Karpas-422 (cell line): ENCODE measurements around the gene GPR37L1. TPM values are rescaled to one million over a fixed set of nuclear protein-coding genes. Genes with fewer than 3 reads are reported as not detected.
"Not testable (repeated sequence)": the region's sequence is repeated elsewhere in the genome, so short reads cannot be mapped to it uniquely, and the experiment has no call there.

ENCODE experiments used
- DNase-seq: peaks from one replicate; pipeline ENCODE4 v3.0.0-alpha.2; 2015
- H2AFZ ChIP-seq: fragments of 200-600 bp; sonication (generic); 2 replicates; pipeline ENCODE4 v1.6.1; 2014; ENCODE audit warnings: antibody characterized with exemption, low read length, mixed read lengths
- H3K27ac ChIP-seq: fragments of 200-600 bp; sonication (generic); 2 replicates; pipeline ENCODE4 v1.5.1; 2014; ENCODE audit warnings: mild to moderate bottlenecking, low read length, moderate library complexity
- H3K27me3 ChIP-seq: fragments of 200-600 bp; sonication (generic); 2 replicates; pipeline ENCODE4 v1.6.1; 2014; ENCODE audit warnings: low read length, mixed read lengths
- H3K36me3 ChIP-seq: fragments of 200-600 bp; sonication (generic); 2 replicates; pipeline ENCODE4 v1.6.1; 2014; ENCODE audit warnings: low read length, mixed read lengths; ENCODE audit not compliant: insufficient read depth
- H3K4me1 ChIP-seq: fragments of 200-600 bp; sonication (generic); 2 replicates; pipeline ENCODE4 v1.6.1; 2014; ENCODE audit warnings: mild to moderate bottlenecking, low read length, mixed read lengths
- H3K4me2 ChIP-seq: fragments of 200-600 bp; sonication (generic); 2 replicates; pipeline ENCODE4 v1.6.1; 2014; ENCODE audit warnings: low read length, low read depth, mild to moderate bottlenecking; ENCODE audit not compliant: poor library complexity, severe bottlenecking
- H3K4me3 ChIP-seq: fragments of 200-600 bp; sonication (generic); 2 replicates; pipeline ENCODE4 v1.5.1; 2014; ENCODE audit warnings: mild to moderate bottlenecking, antibody characterized with exemption, low read length, mixed read lengths
- H3K79me2 ChIP-seq: fragments of 200-600 bp; sonication (generic); 2 replicates; pipeline ENCODE4 v1.6.1; 2014; ENCODE audit warnings: mild to moderate bottlenecking, low read length, mixed read lengths
- H3K9ac ChIP-seq: fragments of 200-600 bp; sonication (generic); 2 replicates; pipeline ENCODE4 v1.6.0; 2014; ENCODE audit warnings: low read length
- H3K9me2 ChIP-seq: fragments of 200-600 bp; sonication (generic), shearing (Covaris generic); replicated peaks from 2 replicates; pipeline ENCODE4 v1.6.0; 2014; ENCODE audit warnings: mild to moderate bottlenecking, low read length, moderate library complexity; ENCODE audit not compliant: insufficient read depth
- H3K9me3 ChIP-seq: fragments of 300-700, 200-600 bp; sonication (generic); 2 replicates; pipeline ENCODE4 v1.6.1; 2014; ENCODE audit warnings: low read length, mixed read lengths
- H4K20me1 ChIP-seq: fragments of 200-600 bp; sonication (generic); 2 replicates; pipeline ENCODE4 v1.6.1; 2014; ENCODE audit warnings: mild to moderate bottlenecking, antibody characterized with exemption, low read length, low read depth; ENCODE audit not compliant: insufficient read depth
- total RNA-seq: library from RNA; depleted of rRNA; stranded (reverse); fragments of >200 nt; shearing (Covaris generic); gene quantifications from 2 replicates; pipeline ENCODE4 v1.2.3, GENCODE V29; 2014; ENCODE audit warnings: low replicate concordance

GPR37L1 gene
- total RNA-seq, 1 experiment from 2014 or later = not detected

- Histone ChIP-seq H3K4me3 (no peak overlapping the region), H3K79me2 (no peaks in the 10 kb centered on the region), H3K4me1 (no peaks in the 10 kb centered on the region), H2AFZ (no peak overlapping the region), H3K9me2 (no peaks in the 10 kb centered on the region), H3K4me2 (no peak overlapping the region), H3K27me3 (no peaks in the 10 kb centered on the region), H3K27ac (no peak overlapping the region), H4K20me1 (no peaks in the 10 kb centered on the region), H3K9ac (no peak overlapping the region), H3K36me3 (no peaks in the 10 kb centered on the region), H3K9me3 (no peaks in the 10 kb centered on the region)
- DNase-seq = no peak
These were observed 16.1 kb upstream of the GPR37L1 start for GRCh38 chr1:202106340-202107254.

GRCh38 chr1:202107321-202107761, 15.4 kb upstream of the GPR37L1 start:
- Histone ChIP-seq H3K9ac (no peak overlapping the region), H3K27ac (no peak overlapping the region), H4K20me1 (no peaks in the 10 kb centered on the region), H3K4me2 (no peak overlapping the region), H3K36me3 (no peaks in the 10 kb centered on the region), H3K79me2 (no peaks in the 10 kb centered on the region), H3K4me1 (no peaks in the 10 kb centered on the region), H3K9me2 (no peaks in the 10 kb centered on the region), H3K27me3 (no peaks in the 10 kb centered on the region), H3K9me3 (no peaks in the 10 kb centered on the region), H2AFZ (no peak overlapping the region), H3K4me3 (no peak overlapping the region)
- no peak for DNase-seq

GRCh38 chr1:202107801-202108731, 14.7 kb upstream of the GPR37L1 start:
- no peaks in the 10 kb centered on the region for H3K36me3 ChIP-seq
- no peaks in the 10 kb centered on the region for H3K9me3 ChIP-seq
- no peaks in the 10 kb centered on the region for H3K4me1 ChIP-seq
- H3K4me3 ChIP-seq = no peak overlapping the region
- H3K27me3 ChIP-seq = no peaks in the 10 kb centered on the region
- H3K79me2 ChIP-seq = no peaks in the 10 kb centered on the region
- H2AFZ ChIP-seq = no peak overlapping the region
- H3K27ac ChIP-seq = no peak overlapping the region
- H3K9ac ChIP-seq = no peak overlapping the region
- H3K9me2 ChIP-seq = no peaks in the 10 kb centered on the region
- no peak for DNase-seq
- no peak overlapping the region for H3K4me2 ChIP-seq
- no peaks in the 10 kb centered on the region for H4K20me1 ChIP-seq

- no peaks in the 10 kb centered on the region for H3K9me2 ChIP-seq
- no peak overlapping the region for H3K9ac ChIP-seq
- no peak overlapping the region for H3K4me3 ChIP-seq
- no peaks in the 10 kb centered on the region for H3K9me3 ChIP-seq
- no peaks in the 10 kb centered on the region; the same call in 1 of the 2 replicates for H4K20me1 ChIP-seq
- no peak for DNase-seq
- H3K36me3 ChIP-seq = no peaks in the 10 kb centered on the region
- H2AFZ ChIP-seq = no peak overlapping the region
- no peak overlapping the region for H3K4me2 ChIP-seq
- no peaks in the 10 kb centered on the region for H3K79me2 ChIP-seq
- H3K4me1 ChIP-seq = peaks cover 6% of the 10 kb centered on the region
- no peaks in the 10 kb centered on the region for H3K27me3 ChIP-seq
- no peak overlapping the region for H3K27ac ChIP-seq
These were observed 11.7 kb upstream of the GPR37L1 start for GRCh38 chr1:202110977-202111376.

GRCh38 chr1:202111589-202111988, 11.1 kb upstream of the GPR37L1 start:
- H3K9ac ChIP-seq, H3K9me3 ChIP-seq, H3K4me3 ChIP-seq, H3K9me2 ChIP-seq, H3K4me2 ChIP-seq, DNase-seq, H3K27ac ChIP-seq, H3K27me3 ChIP-seq, H3K36me3 ChIP-seq, H3K4me1 ChIP-seq, H3K79me2 ChIP-seq, H4K20me1 ChIP-seq, H2AFZ ChIP-seq: not testable (repeated sequence)

- no peak overlapping the region for H2AFZ ChIP-seq
These were observed 9.6 kb upstream of the GPR37L1 start for GRCh38 chr1:202112859-202113689.

GRCh38 chr1:202113690-202114300, 8.9 kb upstream of the GPR37L1 start:
- Histone ChIP-seq H3K9me3 (no peaks in the 10 kb centered on the region), H4K20me1 (no peaks in the 10 kb centered on the region; the same call in 1 of the 2 replicates), H3K36me3 (no peaks in the 10 kb centered on the region), H3K4me3 (no peak overlapping the region), H3K27ac (no peak overlapping the region), H3K9ac (no peak overlapping the region), H2AFZ (no peak overlapping the region), H3K79me2 (no peaks in the 10 kb centered on the region), H3K27me3 (no peaks in the 10 kb centered on the region), H3K9me2 (no peaks in the 10 kb centered on the region), H3K4me1 (peaks cover 6% of the 10 kb centered on the region), H3K4me2 (no peak overlapping the region)
- no peak for DNase-seq

More at GRCh38 chr1:202112859-202113689, 9.6 kb upstream of the GPR37L1 start:
- H3K79me2 ChIP-seq = no peaks in the 10 kb centered on the region
- no peaks in the 10 kb centered on the region; the same call in 1 of the 2 replicates for H4K20me1 ChIP-seq
- no peaks in the 10 kb centered on the region for H3K9me3 ChIP-seq
- peaks cover 6% of the 10 kb centered on the region for H3K4me1 ChIP-seq
- no peak for DNase-seq
- H3K9me2 ChIP-seq = no peaks in the 10 kb centered on the region
- H3K4me3 ChIP-seq = no peak overlapping the region
- no peaks in the 10 kb centered on the region for H3K27me3 ChIP-seq
- no peak overlapping the region for H3K9ac ChIP-seq
- no peak overlapping the region for H3K27ac ChIP-seq
- no peaks in the 10 kb centered on the region for H3K36me3 ChIP-seq
- no peak overlapping the region for H3K4me2 ChIP-seq
